Brain pericyte (primary cell): ENCODE data around the gene AP3S1.
"Not testable (repeated sequence)": the region's sequence is repeated elsewhere in the genome, so short reads cannot be mapped to it uniquely, and the experiment has no call there.

Experiments used
- DNase-seq: peaks from one replicate; pipeline ENCODE4 v3.0.0-alpha.2; 2012; ENCODE audit warnings: low read depth, low spot score

AP3S1 gene

GRCh38 chr5:115869256-115869795 is 27.6 kb downstream of the AP3S1 start:
- DNase-seq, result no peak

- DNase-seq, result no peak
Measured at GRCh38 chr5:115872447-115872846, 30.7 kb downstream of the AP3S1 start.

DNA sequence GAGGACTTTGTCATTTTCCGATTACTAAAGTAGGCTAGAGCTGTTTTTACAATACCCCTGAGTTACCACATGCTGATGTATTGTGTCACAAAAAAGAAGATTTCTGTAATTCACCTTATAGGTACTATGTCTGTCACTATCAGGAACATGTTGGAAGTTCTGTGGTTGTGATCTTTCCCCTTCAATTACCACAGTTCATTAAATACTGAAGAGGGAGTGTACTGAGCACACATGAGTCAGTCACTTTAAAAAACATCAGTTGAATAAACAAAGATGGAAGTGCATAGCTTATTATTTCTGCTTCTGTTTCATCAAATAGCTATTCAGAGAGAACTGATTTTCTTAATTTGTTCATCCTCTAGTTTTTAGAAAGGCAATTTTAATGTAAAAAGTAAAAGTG is 31.7 kb downstream of the AP3S1 start:
- DNase-seq, result no peak

DNA sequence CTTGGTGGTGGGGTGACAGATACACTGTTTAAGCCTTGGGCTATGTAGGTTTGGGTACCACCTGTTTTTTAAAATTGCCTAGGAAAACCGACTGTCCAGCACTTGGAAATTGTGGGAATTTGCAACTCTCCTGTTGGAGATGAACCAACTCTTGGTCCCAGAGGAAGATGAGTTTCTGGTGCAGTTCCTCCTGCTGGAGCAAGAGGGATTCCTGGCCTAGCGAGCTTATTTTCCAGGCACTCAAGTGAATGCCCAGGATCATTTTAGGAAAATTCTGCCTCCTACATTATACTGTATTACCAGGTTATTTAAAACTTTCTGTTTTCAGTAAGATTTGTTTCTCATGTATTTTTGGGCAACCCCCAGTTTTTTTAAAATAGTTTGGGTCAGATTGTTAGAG is 33.7 kb downstream of the AP3S1 start:
- DNase-seq, result no peak

GRCh38 chr5:115877342-115877741 is 35.6 kb downstream of the AP3S1 start:
- DNase-seq, result not testable (repeated sequence)

GRCh38 chr5:115882434-115882833 is 40.7 kb downstream of the AP3S1 start:
- DNase-seq, result not testable (repeated sequence)

- no peak for DNase-seq
Measured at GRCh38 chr5:115884704-115885103, 43.0 kb downstream of the AP3S1 start.

DNA sequence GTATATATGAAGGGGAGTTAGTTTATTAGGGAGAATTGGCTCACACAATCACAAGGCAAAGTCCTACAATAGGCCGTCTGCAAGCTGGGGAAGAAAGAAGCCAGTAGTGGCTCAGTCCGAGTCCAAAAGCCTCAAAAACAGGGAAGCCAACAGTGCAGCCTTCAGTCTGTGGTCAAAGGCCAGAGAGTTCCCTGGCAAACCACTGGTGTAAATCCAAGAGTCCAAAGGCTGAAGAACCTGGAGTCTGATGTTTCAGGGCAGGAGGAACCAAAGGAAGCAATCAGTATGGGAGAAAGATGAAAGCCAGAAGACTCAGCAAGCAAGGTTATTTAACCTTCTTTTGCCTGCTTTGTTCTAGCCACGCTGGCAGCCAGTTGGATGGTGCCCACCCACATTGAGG is 43.5 kb downstream of the AP3S1 start:
- not testable (repeated sequence) for DNase-seq

DNA sequence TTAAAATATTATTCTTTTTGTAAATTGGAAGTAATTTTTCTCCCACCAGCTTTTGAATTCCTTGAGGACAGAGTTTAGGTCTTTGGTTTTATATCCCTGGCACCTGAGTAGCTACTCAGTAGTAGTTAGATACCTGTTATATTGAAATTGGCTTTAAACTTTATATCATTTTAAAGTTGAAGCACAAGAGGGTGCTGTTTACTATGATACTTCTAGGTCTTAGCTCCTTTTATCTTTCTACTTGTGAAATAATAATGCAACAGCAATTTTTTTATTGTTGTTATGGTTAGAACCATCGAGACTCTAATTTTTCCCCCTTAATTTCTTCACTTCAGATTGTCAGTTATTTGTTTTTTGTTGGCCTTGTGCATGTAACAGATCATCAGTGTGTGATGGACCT is 46.3 kb downstream of the AP3S1 start:
- DNase-seq, result no peak

DNA sequence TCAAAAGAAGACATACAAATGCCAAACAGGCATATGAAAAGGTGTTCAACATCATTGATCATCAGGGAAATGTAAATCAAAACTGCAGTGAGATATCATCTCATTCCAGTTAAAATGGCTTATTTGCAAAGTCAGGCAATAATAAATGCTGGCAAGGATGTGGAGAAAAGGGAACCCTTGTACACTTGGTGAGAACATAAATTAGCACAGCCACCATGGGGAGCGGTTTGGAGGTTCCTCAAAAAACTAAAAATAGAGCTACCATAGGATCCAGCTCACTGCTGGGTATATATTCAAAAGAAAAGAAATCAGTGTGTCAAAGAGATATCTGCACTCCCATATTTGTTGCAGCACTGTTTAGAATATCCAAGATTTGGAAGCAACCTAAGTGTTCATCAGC is 50.3 kb downstream of the AP3S1 start:
- no peak for DNase-seq

DNA sequence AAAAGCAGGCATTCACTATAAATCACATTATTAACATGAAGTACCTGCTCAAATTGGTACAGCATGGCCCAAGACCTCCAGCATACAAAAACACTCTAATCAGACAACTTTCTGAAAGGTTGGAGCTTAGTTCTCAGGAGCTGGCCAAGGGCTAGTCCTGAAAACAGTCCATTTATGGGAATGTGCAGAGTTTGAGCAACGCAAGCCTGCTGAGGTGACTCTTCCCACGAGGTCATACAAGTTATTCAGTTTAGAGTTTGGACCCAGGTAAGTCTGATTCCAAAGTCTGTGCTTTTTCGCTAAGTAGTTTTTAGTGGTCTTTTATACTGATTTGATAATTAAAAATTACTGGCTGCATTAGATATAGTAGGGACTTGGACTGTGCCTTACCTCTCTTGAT is 52.6 kb downstream of the AP3S1 start:
- DNase-seq, result no peak

DNA sequence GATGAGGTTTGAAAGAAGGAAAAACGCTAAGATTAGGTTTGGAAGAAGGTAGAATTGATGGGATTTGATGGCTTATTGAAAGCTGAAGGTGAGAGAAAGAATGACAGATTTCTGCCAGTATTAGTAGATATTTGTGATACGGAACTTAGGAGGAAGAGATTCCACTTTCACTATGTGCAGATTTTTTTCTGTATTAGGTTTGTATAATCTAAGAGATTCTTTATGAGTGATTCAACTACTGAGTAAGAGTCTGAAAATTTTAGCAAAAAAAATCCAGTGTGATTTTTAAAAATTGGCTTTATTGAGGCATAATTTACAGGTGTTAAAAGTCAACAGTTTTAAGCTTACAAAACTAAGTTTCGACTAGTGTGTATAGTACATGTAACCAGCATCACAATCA is 54.1 kb downstream of the AP3S1 start:
- no peak for DNase-seq

DNA sequence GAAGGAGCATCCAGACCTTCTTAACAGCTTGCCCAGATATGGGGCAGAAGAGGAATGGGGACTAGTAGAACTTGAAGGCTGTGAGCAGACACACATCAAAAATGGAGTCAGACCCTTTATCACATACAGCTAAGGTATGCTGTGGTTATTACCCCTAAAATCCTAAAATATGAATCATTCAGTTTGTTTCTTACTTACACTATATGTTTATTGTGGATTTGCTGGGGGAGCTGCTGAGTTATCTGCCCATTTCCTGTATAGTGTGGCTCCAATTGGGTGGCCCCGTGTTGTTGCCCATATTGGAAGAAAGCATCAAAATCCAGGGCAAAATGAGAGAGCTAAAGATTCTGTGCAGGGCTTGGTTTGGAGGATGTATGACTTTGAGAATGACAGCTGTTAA is 56.9 kb downstream of the AP3S1 start:
- no peak for DNase-seq

- DNase-seq, result no peak
Measured at GRCh38 chr5:115907177-115907576, 65.4 kb downstream of the AP3S1 start.

- not testable (repeated sequence) for DNase-seq
Measured at GRCh38 chr5:115913623-115914400, 72.1 kb downstream of the AP3S1 start.

- no peak for DNase-seq
Measured at GRCh38 chr5:115920171-115920725, 78.5 kb downstream of the AP3S1 start.

GRCh38 chr5:115928578-115929407 is 87.1 kb downstream of the AP3S1 start:
- DNase-seq, result not testable (repeated sequence)

- not testable (repeated sequence) for DNase-seq
Measured at GRCh38 chr5:115930171-115930570, 88.4 kb downstream of the AP3S1 start.

DNA sequence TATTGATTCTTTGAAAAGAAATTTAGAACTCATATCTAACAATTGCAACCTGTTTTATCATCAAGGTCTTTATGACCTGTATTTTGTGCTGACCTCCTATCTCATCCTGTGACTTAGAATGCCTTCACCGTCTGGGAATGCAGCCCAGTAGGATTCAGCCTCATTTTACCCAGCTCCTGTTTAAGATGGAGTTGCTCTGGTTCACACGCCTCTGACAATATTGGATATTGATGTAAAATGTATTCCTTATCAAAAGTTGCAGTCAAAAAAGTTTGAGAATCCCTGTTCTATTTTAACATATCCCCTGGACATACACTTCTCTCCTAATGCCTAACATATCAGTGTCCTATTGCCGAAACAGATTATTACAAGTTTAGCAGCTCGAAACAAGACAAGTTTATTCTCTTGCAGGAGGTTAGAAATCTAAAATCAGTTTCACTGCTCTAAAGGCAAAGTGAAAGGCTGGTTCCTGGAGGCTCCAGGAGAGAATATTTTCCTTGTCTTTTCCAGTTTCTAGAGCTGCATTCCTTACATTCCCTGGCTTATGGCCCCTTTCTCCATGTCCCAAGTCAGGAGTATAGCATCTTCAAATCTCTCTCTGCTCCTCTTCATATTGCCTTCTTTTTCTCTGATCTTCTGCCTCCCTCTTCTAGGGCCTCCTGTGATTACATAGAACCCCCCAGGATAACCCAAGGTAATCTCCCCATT is 89.0 kb downstream of the AP3S1 start:
- no peak for DNase-seq

- no peak for DNase-seq
Measured at GRCh38 chr5:115932991-115933390, 91.3 kb downstream of the AP3S1 start.

DNA sequence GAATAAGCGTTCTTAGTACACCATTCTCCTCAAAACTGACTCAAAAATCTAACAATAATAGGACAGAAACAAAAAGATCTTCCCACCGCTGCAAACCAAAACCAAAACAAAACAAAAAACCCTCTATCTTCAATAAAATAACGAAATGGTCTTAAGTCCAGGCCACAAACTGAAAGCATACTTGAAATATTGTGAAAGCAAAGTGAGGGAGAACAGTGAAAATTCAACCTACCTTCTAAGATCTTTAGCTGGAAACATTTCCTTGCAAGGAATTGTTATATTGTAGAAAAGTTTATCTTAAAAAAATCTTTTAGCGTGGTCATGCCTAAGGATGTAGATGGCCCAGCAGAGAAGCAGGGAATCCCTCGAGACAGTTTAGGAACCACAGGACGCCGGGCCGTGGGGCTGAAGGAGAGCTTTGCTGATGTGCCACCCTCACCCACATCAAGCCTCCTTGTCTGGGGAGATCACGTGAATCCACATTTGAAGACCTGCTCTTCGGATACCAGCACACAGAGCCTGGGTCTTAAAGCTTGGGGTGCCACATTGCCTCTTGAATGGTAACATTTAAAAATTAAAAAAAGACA is 92.7 kb downstream of the AP3S1 start:
- DNase-seq, result no peak
